Esophagus mucosa (tissue), 1 donor: Measurements from ENCODE around the gene CHCHD6. TPM values are rescaled to one million over a fixed set of nuclear protein-coding genes. Genes with fewer than 3 reads are reported as not detected.
A peak's percentile ranks its signal among the peaks of the same experiment; 100 is the strongest.

Source experiments
- ATAC-seq: fragments of 200-7000 bp; cut with Tn5 transposase; one replicate; pipeline ENCODE4 v1.9.1; 2020
- total RNA-seq: library from RNA; stranded (reverse); gene quantifications from one replicate; pipeline ENCODE4 v1.2.4, GENCODE V29; 2023
- donor health status: DM: yes; HTN: yes; CAD: no.

The CHCHD6 gene
- total RNA-seq, 1 donor from 2014 or later = 9.2 TPM

- peak; percentile 6 for ATAC-seq
Observed at GRCh38 chr3:126900859-126901540, 197.0 kb downstream of the CHCHD6 start.

- ATAC-seq = no peak
Observed at GRCh38 chr3:126901631-126902030, 197.6 kb downstream of the CHCHD6 start.

DNA sequence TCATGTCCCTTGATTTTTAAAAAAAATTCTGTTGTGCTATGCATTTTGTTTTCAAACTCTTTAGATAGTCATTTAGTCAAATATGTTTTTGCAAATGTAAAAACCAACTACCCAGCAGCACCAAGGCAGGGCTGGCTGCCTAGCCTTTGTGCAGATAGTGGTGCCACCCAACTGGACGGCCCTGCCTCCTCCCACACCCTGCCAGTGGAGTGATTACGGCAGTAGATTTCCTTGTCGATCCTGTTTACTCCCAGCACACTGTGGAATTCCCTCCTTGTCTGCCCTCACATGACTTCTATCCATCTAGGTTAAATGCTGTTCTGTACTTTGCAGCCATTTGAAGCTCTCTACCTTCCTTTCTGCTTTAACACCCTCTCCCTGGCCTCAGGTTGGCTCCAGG lies 199.5 kb downstream of the CHCHD6 start:
- ATAC-seq = peak; percentile 88

GRCh38 chr3:126907557-126907956 lies 203.5 kb downstream of the CHCHD6 start:
- no peak for ATAC-seq

GRCh38 chr3:126908752-126909275 lies 204.8 kb downstream of the CHCHD6 start:
- ATAC-seq = no peak

DNA sequence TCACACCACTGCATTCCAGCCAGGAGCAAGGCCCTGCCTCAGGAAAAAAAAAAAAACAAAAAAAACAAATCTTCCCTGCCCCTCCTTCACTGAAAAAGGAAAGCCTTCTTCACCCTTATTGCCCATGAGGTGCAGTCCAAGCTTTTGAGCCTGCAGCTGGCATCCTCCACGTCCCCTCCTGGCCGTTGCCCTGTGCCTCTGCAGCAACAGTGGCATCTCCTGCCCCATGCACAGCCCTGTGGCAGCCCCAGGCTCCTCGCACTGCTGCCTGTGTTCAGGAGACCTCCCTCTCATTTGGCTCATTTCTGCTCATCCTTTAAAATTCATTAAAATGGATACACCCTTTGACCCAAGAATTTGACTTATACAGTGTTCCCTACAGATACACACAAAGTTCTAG lies 206.2 kb downstream of the CHCHD6 start:
- ATAC-seq = no peak

DNA sequence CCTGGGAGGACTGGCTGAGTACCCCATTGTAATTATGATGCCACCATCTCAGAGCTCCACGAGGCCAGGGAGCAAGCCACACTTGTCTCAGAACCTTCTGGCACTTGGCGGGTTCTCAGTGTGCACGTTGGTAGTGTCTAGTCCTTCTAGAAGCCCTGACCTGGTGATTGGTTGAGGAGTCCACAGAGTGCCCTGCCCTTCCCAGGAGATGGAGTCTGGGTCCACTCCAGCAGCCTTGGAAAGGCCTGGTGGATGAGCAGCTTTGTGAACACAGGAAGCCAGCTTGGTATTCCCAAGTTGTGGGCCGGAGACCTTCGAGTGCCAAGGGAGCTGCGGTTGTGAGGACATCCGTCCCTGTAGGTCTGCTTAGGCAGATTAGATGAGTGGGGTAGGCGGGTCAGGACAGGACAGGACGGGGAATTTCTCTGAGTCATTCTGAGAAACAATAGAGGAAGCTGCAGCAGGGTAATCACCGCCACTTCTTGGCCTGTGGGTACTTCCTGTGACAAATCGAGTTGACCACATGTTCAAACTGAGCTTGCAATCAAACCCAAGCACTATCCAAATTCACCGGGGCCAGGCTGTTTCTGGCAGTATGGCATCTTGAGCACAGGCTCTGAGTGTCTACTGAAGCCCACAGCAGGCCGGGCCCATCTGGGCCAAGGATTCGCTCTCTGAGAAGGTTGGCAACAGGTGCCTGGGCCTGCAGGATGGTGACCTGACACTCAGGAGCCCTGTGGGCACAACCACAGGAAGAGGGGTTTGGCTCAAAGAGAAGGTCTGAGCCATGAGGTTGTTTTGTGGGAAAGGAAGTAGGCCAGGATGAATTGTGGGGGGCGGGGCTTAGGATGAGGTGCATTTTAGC lies 207.4 kb downstream of the CHCHD6 start:
- peak; percentile 96 for ATAC-seq

DNA sequence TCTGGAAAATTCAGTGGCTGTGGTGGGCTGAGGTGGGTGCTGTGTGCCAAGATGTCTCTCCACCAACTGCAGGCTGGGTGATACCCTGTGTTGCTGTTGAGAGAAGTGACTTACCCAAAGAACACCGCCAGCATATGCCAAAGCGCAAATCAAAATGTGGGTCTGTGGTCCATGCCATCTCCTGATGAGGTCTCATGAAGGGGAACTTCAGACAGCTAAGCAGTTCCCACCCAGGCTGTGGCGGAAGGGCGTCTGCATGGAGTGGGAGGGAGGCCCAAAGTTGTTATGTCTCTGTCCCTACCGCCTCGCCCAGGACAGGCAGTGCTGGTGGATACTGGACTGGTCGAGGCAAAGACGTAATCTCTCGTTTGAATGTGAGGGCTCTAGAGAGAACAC lies 208.0 kb downstream of the CHCHD6 start:
- no peak for ATAC-seq

GRCh38 chr3:126912491-126913195 lies 208.6 kb downstream of the CHCHD6 start:
- ATAC-seq = no peak

GRCh38 chr3:126913524-126913923 lies 209.5 kb downstream of the CHCHD6 start:
- ATAC-seq = peak; percentile 31

DNA sequence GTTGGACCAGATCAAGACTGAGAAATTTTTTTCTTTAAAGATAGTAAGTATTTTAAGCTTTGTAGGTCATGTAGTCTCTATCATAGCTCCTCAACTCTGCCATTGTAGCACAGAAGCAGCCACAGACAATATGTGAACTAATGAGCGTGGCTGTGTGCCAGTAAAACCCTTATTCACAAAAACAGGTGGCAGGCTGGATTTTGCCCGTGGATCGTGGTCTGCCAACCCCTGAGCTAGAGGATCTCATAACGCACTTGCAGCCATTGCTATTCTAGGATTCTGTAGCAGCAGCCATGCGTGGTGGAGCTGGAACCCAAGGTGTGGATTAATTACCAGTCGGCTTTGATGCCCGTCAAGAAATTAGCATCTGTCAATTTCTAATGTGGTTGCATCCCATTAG lies 210.2 kb downstream of the CHCHD6 start:
- ATAC-seq = no peak

- no peak for ATAC-seq
Observed at GRCh38 chr3:126915015-126915414, 211.0 kb downstream of the CHCHD6 start.

DNA sequence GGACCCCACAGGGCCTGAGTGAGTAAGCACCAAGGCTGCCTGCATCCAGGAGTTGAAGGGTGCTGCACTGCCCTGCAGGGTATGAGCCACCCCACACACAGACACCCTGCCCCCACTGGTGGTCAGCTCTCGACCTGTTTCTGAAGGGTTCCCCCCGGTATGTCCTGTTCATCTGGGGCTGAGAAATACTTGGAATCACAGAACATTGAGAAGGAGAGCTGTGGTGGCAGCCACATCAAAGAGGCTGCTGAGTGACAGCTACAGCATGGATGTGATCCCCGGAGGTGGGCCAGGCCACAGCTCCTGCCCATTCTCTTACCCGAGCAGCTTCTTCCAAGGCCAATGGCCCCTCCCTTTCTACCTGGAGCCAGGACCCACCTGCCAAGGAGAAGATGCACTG lies 212.5 kb downstream of the CHCHD6 start:
- ATAC-seq = no peak

DNA sequence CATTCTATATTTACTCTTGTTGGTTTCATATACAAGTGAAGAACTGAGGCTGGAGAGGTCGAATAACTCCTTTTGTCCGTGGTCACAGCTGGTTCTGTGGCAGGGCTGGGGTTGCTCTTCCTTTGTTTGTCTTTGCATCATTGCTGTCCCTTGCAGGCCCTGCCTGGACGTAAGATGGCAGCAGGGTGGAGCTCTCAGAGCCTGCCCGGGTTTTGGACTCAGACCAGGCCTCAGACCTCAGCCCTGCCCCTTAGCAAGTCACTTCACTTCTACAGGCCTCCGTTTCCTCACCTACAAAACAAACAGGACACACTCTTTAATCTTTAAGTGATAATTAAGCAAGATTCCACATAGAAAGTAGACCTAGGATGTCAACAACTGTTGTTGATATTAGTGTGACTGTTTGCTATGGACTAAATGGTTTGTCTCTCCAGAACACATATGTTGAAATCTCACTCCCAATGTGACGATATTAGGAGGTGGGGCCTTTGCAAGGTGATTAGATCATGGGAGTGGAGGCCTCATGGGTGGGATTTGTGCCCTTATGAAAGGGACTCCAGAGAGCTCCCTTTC lies 213.3 kb downstream of the CHCHD6 start:
- ATAC-seq = peak; percentile 21

DNA sequence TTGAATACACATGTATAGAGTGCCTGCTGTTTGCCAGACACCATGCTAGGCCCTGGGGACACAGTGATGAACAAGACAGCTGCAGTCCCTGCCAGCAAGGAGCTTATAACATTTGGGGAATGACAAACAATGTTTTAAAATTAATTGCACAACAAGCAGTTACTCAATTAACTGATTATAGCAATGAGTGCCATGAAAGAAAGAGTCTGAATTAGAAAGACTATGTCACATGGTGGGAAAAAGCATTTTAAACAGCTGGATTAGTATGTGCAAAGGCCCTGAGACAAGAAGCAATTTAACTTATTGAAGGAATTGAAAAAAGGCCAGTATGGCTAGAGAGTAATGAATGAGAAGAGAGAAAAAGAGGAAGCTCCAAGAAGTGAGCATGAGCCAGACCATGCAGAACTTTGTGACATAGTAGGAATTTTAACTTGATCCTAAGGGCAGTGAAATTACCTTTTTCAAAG lies 214.3 kb downstream of the CHCHD6 start:
- no peak for ATAC-seq

GRCh38 chr3:126921085-126921824 lies 217.2 kb downstream of the CHCHD6 start:
- no peak for ATAC-seq

GRCh38 chr3:126922466-126922865 lies 218.4 kb downstream of the CHCHD6 start:
- no peak for ATAC-seq

- ATAC-seq = no peak
Observed at GRCh38 chr3:126923423-126923822, 219.4 kb downstream of the CHCHD6 start.

DNA sequence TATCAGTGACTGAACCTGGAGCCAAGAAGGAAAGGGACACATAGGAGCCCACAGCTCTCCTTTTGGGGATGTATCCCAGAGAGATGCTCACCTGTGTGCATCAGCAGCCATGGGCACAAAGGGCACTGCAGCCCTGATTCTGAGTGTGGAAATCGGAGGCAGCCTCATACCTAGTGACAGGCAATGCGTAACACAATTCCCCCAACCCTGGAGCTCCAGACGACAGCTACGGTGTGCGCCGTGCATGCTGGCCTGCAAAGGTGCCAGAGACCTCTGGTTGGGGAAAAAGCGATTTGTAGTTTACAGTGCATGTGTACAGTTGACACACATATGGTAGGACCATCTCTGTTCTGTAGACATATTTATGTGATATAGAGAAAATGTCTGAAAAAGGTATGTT lies 219.9 kb downstream of the CHCHD6 start:
- no peak for ATAC-seq

GRCh38 chr3:126924458-126924857 lies 220.4 kb downstream of the CHCHD6 start:
- no peak for ATAC-seq

DNA sequence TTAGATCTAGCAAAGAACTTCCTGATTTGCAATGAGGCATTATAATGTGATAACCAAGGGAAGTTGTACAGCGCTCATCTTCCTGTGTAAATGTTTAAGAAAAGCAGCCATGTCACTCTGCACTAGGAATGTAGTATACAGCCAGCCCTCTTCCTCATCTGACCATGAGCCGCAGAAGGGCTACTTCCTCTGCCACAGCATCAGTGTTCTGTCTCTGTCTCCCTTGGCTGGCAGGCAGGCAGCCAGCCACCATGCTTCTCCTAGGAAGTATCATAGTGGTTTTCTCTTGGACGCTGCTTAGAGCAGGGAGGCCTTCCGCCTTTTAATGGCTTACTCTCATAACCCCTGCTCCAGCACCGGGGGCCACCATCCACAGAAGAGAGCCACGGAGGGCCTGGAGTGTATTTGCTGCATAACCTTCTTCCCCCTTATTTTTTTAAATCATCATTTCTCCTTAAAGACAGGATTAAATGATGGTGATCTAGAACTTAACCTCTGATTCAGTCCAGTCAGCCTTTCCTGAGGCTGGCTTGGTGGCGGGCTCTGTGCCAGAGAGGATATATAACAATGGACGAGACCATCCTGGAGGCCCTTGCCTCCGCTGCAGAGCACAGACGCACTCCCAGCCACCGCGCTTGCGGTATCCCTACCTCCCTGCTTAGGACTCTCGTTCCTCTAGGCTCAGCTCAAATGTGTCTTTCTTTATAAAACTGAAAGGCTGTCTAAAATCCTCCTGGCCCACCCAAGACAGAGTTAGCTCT lies 221.6 kb downstream of the CHCHD6 start:
- ATAC-seq = no peak
